ENCODE results near the gene TTC4.

Gene TTC4

DNA sequence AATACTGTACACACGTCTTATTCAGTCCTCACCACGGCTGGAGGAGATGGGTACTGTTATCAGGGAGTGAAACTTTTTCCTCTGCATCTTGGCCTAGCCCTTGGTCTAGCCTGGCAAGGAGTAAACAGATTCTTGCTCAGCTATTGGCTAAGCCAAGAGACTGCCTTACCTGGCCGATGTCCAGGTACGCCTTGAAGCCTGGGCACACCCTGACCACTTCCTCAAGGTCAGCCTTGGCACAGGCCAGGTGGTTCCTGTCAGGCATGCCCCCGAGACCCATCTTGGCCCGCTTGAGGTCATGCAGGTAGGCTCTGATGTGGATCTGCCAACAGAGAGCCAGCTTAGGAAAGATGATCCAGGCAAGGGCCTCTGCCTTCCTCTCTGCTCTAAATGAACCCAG, 66.5 kb downstream of the TTC4 start:
- Histone ChIP-seq H3K4me3 (ENCODE audit: low read depth in 1 of 2, low read length in 1 of 2) (no peak overlapping the region), H3K9me3 (no peaks in the 10 kb centered on the region), H3K36me3 (peaks cover 43% of the 10 kb centered on the region), H3K4me1 (ENCODE audit: control insufficient read depth in 1 of 2, insufficient read depth in 1 of 2, low read depth in 1 of 2, low read length in 1 of 2) (no peaks in the 10 kb centered on the region), H3K27ac (no peak overlapping the region), H3K27me3 (no peaks in the 10 kb centered on the region)
- TF ChIP-seq, protein P1, sequence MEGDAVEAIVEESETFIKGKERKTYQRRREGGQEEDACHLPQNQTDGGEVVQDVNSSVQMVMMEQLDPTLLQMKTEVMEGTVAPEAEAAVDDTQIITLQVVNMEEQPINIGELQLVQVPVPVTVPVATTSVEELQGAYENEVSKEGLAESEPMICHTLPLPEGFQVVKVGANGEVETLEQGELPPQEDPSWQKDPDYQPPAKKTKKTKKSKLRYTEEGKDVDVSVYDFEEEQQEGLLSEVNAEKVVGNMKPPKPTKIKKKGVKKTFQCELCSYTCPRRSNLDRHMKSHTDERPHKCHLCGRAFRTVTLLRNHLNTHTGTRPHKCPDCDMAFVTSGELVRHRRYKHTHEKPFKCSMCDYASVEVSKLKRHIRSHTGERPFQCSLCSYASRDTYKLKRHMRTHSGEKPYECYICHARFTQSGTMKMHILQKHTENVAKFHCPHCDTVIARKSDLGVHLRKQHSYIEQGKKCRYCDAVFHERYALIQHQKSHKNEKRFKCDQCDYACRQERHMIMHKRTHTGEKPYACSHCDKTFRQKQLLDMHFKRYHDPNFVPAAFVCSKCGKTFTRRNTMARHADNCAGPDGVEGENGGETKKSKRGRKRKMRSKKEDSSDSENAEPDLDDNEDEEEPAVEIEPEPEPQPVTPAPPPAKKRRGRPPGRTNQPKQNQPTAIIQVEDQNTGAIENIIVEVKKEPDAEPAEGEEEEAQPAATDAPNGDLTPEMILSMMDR (IDR thresholded peaks at IDR 0.05): no peak

DNA sequence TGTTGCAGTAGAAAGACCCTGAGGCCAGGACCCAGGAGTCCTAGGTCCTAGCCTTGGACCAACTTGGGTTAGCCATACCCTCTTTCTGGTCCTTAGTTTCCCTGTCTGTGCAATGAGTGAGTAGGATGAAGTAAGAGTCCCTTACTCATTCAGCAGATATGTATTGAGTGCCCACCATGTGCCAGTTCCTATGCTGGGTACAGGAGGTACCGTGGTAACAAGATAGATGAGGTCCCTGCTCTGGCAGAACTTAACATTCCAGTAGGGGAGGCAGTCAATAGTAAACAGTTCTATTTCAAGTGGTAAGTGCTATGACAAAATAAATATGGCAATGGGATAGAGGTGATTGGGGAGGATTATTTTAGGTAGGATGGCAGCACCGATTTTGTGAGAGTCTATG, 66.9 kb downstream of the TTC4 start:
- H3K9me3 ChIP-seq: no peaks in the 10 kb centered on the region
- TF ChIP-seq, protein P1 (IDR thresholded peaks at IDR 0.05): no peak
- peaks cover 43% of the 10 kb centered on the region for H3K36me3 ChIP-seq
- H3K4me1 ChIP-seq (ENCODE audit: control insufficient read depth in 1 of 2, insufficient read depth in 1 of 2, low read depth in 1 of 2, low read length in 1 of 2): no peaks in the 10 kb centered on the region
- H3K27me3 ChIP-seq: no peaks in the 10 kb centered on the region
- no peak overlapping the region for H3K27ac ChIP-seq
- no peak overlapping the region for H3K4me3 ChIP-seq (ENCODE audit: low read depth in 1 of 2, low read length in 1 of 2)

DNA sequence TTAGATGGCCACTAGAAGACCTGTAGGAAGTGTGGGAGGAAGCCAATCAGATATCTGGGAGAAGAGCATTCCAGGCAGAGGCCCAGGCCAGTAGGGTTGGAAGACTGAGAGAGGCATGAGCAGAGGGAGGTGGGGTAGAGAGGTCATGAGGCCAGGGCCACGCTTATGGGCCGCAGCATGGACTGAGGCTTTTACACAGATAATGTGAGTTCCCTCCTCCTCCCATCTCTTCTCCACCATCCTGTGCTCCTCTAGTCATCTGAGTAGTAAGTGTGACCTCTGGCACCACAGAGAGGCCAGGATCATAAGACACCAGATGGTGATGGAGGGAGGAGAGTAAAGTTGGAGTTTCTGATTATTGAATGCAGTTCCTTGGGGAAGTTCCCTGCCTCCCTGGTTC, 68.4 kb downstream of the TTC4 start:
- H3K4me3 ChIP-seq (ENCODE audit: low read depth in 1 of 2, low read length in 1 of 2): no peak overlapping the region
- H3K4me1 ChIP-seq (ENCODE audit: control insufficient read depth in 1 of 2, insufficient read depth in 1 of 2, low read depth in 1 of 2, low read length in 1 of 2): no peaks in the 10 kb centered on the region
- peaks cover 43% of the 10 kb centered on the region for H3K36me3 ChIP-seq
- TF ChIP-seq, protein P1 (IDR thresholded peaks at IDR 0.05): no peak
- H3K9me3 ChIP-seq: no peaks in the 10 kb centered on the region
- no peak overlapping the region for H3K27ac ChIP-seq
- no peaks in the 10 kb centered on the region for H3K27me3 ChIP-seq

DNA sequence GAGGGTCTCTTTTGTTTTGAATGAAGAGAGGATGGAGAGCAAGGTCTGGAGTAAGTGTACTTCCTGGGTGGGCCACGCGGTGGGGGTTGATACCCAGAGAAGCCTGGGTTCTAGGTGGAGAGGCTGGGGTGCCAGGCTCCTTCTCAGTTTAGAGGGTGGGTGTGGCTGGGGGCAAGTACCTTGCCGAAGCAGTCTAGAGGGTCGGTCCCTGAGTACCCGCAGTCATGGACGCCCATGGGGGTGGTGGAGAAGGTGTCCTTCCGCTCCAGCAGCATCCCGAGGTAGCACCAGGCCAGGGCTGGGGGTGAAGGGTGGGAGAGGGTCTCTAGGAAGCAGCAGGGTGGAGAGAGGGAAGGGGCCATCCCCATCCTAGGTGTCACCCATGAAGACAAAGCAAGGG, 71.1 kb downstream of the TTC4 start:
- H3K4me1 ChIP-seq (ENCODE audit: control insufficient read depth in 1 of 2, insufficient read depth in 1 of 2, low read depth in 1 of 2, low read length in 1 of 2): no peaks in the 10 kb centered on the region
- no peak overlapping the region for H3K4me3 ChIP-seq (ENCODE audit: low read depth in 1 of 2, low read length in 1 of 2)
- TF ChIP-seq, protein P1 (IDR thresholded peaks at IDR 0.05): no peak
- H3K27me3 ChIP-seq: no peaks in the 10 kb centered on the region
- H3K27ac ChIP-seq: no peak overlapping the region
- H3K36me3 ChIP-seq: peaks cover 22% of the 10 kb centered on the region
- no peaks in the 10 kb centered on the region for H3K9me3 ChIP-seq

DNA sequence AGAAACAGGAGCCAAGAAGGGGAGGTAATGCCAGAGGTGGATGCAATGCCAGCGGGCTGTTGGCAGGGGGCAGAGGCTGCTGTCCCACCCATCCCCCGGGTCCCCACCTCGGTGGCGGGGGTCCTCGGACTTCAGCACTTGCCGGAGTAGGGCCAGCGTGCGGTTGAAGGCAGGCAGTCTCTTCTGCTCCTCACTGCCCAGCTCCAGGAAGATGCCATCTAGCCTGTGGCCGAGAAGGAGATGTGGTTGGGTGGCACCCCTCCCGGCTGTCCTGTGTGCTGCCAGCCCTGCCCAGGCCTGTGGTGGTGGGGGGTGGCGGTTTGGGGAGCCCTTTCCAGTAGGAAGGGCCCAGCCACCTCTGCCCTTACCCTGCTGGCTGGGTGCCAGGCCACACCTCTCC, 71.9 kb downstream of the TTC4 start:
- TF ChIP-seq, protein P1 (IDR thresholded peaks at IDR 0.05): no peak
- H3K27ac ChIP-seq: no peak overlapping the region
- H3K4me3 ChIP-seq (ENCODE audit: low read depth in 1 of 2, low read length in 1 of 2): no peak overlapping the region
- peaks cover 22% of the 10 kb centered on the region for H3K36me3 ChIP-seq
- H3K9me3 ChIP-seq: no peaks in the 10 kb centered on the region
- H3K4me1 ChIP-seq (ENCODE audit: control insufficient read depth in 1 of 2, insufficient read depth in 1 of 2, low read depth in 1 of 2, low read length in 1 of 2): no peaks in the 10 kb centered on the region
- H3K27me3 ChIP-seq: no peaks in the 10 kb centered on the region

DNA sequence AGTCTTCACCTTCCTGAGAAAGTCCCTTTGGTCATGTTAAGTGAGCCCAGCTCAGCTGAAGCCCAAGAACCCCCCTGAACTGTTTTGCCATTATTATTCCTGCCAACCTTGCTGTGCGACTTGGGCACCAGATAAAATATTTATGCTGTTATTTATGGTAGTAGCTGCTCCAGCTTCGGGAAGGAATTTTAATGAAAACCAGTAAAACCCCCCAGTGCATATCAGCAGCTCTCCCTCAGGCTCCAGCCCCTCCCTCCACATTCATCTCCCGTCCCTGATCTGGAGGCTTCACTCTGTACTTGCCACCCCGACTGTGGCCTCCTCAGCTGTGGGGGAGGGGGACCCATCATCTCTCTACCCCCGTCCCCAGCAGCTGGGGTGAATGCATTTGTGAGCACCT, 72.8 kb downstream of the TTC4 start:
- Histone ChIP-seq H3K4me1 (ENCODE audit: control insufficient read depth in 1 of 2, insufficient read depth in 1 of 2, low read depth in 1 of 2, low read length in 1 of 2) (no peaks in the 10 kb centered on the region), H3K27me3 (no peaks in the 10 kb centered on the region), H3K9me3 (no peaks in the 10 kb centered on the region), H3K36me3 (peaks cover 20% of the 10 kb centered on the region), H3K4me3 (ENCODE audit: low read depth in 1 of 2, low read length in 1 of 2) (no peak overlapping the region), H3K27ac (no peak overlapping the region)
- TF ChIP-seq, protein P1 (IDR thresholded peaks at IDR 0.05): no peak
